IMR-90 (cell line): ENCODE data around the gene ERC2. TPM values are rescaled to one million over a fixed set of nuclear protein-coding genes. Genes with fewer than 3 reads are reported as not detected.

Source experiments
- ATAC-seq: fragments of 200-7000 bp; cut with Tn5 transposase; 2 replicates; pipeline ENCODE4 v1.9.1; 2020; ENCODE audit warnings: low read depth, mild to moderate bottlenecking, moderate library complexity
- BruUV-seq: library from RNA; stranded (reverse); fragments of 400-500 nt; replicated peaks from 2 replicates; lab custom pipeline; 2021; lab: Mats Ljungman, UMichigan
- CTCF ChIA-PET: fragments of 300-600 bp; formaldehyde crosslinking; extraction: SDS; loops from one replicate; lab custom pipeline; 2021; ENCODE audit warnings: antibody characterized with exemption; lab: Yijun Ruan, JAX
- POLR2A ChIA-PET: fragments of 300-600 bp; sonication (Branson Sonifier 250); formaldehyde crosslinking; loops from one replicate; lab custom pipeline; 2022; ENCODE audit warnings: antibody characterized with exemption; ENCODE audit not compliant: unreplicated experiment; lab: Charles Lee
- DNase-seq: peaks from one replicate; pipeline ENCODE4 v3.0.0; 2013
- H2AFZ ChIP-seq: replicated peaks from 2 replicates; pipeline ENCODE3; 2013; ENCODE audit warnings: low read length, mild to moderate bottlenecking; ENCODE audit not compliant: poor library complexity
- H2AK5ac ChIP-seq: 2 replicates; pipeline ENCODE4 v1.6.1; 2013; ENCODE audit warnings: low read depth, low read length, inconsistent platforms
- H2AK9ac ChIP-seq: replicated peaks from 2 replicates; pipeline ENCODE3; 2013; ENCODE audit warnings: mild to moderate bottlenecking, low read depth, low read length, moderate library complexity; ENCODE audit not compliant: poor library complexity
- H2BK120ac ChIP-seq: 2 replicates; pipeline ENCODE4 v1.6.1; 2013; ENCODE audit warnings: low read depth, low read length, inconsistent platforms
- H2BK15ac ChIP-seq: 3 replicates; pipeline ENCODE4 v1.6.1; 2013; ENCODE audit warnings: low read depth, low read length, inconsistent platforms
- H2BK20ac ChIP-seq: 2 replicates; pipeline ENCODE4 v1.6.1; 2013; ENCODE audit warnings: low read depth, mild to moderate bottlenecking, inconsistent platforms, low read length, moderate library complexity
- H2BK5ac ChIP-seq: 2 replicates; pipeline ENCODE4 v1.6.1; 2013; ENCODE audit warnings: mild to moderate bottlenecking, low read depth, low read length, inconsistent platforms; ENCODE audit not compliant: poor library complexity, severe bottlenecking
- H3K14ac ChIP-seq: replicated peaks from 2 replicates; pipeline ENCODE4 v1.6.1; 2013; ENCODE audit warnings: low read depth, low read length, inconsistent platforms
- H3K18ac ChIP-seq: 2 replicates; pipeline ENCODE4 v1.6.1; 2013; ENCODE audit warnings: low read depth, low read length, control low read depth
- H3K23ac ChIP-seq: 2 replicates; pipeline ENCODE4 v1.6.1; 2013; ENCODE audit warnings: low read depth, low read length, inconsistent platforms
- H3K27ac ChIP-seq: 2 replicates; pipeline ENCODE4 v1.5.1; 2013; ENCODE audit warnings: mild to moderate bottlenecking, control low read depth, low read length; ENCODE audit not compliant: insufficient read depth
- H3K27me3 ChIP-seq: 2 replicates; pipeline ENCODE4 v1.6.1; 2013; ENCODE audit warnings: low read length; ENCODE audit not compliant: control insufficient read depth, insufficient read depth
- H3K36me3 ChIP-seq: 2 replicates; pipeline ENCODE4 v1.6.1; 2013; ENCODE audit warnings: low read length, mixed read lengths; ENCODE audit not compliant: control insufficient read depth, insufficient read depth
- H3K4ac ChIP-seq: 2 replicates; pipeline ENCODE4 v1.6.1; 2013; ENCODE audit warnings: low read depth, low read length, inconsistent platforms
- H3K4me1 ChIP-seq: 2 replicates; pipeline ENCODE4 v1.6.1; 2013; ENCODE audit warnings: low read length, mixed read lengths; ENCODE audit not compliant: control insufficient read depth, insufficient read depth
- H3K4me2 ChIP-seq: 2 replicates; pipeline ENCODE4 v1.6.1; 2013; ENCODE audit warnings: low read depth, mild to moderate bottlenecking, control low read depth, low read length, moderate library complexity
- H3K4me3 ChIP-seq: 2 replicates; pipeline ENCODE4 v1.5.1; 2013; ENCODE audit warnings: low read depth, mild to moderate bottlenecking, control low read depth, low read length, moderate library complexity; ENCODE audit not compliant: insufficient read depth
- H3K56ac ChIP-seq: 2 replicates; pipeline ENCODE4 v1.6.1; 2013; ENCODE audit warnings: low read length, inconsistent platforms; ENCODE audit not compliant: insufficient read depth; ENCODE audit errors: extremely low read depth
- H3K79me1 ChIP-seq, 2 experiments: 2 replicates each; pipeline ENCODE4 v1.6.1; 2013; ENCODE audit warnings: low read length in 2 of 2, inconsistent platforms in 1 of 2, low read depth in 1 of 2
- H3K9ac ChIP-seq: 2 replicates; pipeline ENCODE4 v1.6.1; 2013; ENCODE audit warnings: low read depth, low read length, control low read depth
- H3K9me1 ChIP-seq: 2 replicates; pipeline ENCODE4 v1.6.1; 2013; ENCODE audit warnings: low read length, inconsistent platforms; ENCODE audit not compliant: insufficient read depth
- H3K9me3 ChIP-seq: 2 replicates; pipeline ENCODE4 v1.6.1; 2013; ENCODE audit warnings: low read length; ENCODE audit not compliant: control insufficient read depth, insufficient read depth
- H4K20me1 ChIP-seq: 2 replicates; pipeline ENCODE4 v1.6.1; 2013; ENCODE audit warnings: low read length, inconsistent platforms; ENCODE audit not compliant: insufficient read depth
- H4K5ac ChIP-seq: 2 replicates; pipeline ENCODE4 v1.6.1; 2013; ENCODE audit warnings: mild to moderate bottlenecking, low read depth, low read length, control low read depth
- H4K8ac ChIP-seq, 2 experiments: 2 replicates each; pipeline ENCODE4 v1.6.1; 2013; ENCODE audit warnings: low read depth in 2 of 2, low read length in 2 of 2, control low read depth in 1 of 2, inconsistent platforms in 1 of 2
- H4K91ac ChIP-seq: 2 replicates; pipeline ENCODE4 v1.6.1; 2013; ENCODE audit warnings: low read depth, low read length, inconsistent platforms; ENCODE audit not compliant: insufficient read depth
- BHLHE40 ChIP-seq: fragments of 150-350 bp; IDR thresholded peaks from 2 replicates; pipeline ENCODE4 v1.6.1; 2016; ENCODE audit warnings: mild to moderate bottlenecking, low read depth, low read length
- CHD1 ChIP-seq: IDR thresholded peaks from 2 replicates; pipeline ENCODE4 v1.6.1; 2012; ENCODE audit warnings: low read depth, low read length, improper control_type of control experiment
- FOS ChIP-seq: fragments of 150-350 bp; IDR thresholded peaks from 2 replicates; pipeline ENCODE4 v1.6.1; 2016; ENCODE audit warnings: low read depth, low read length
- MAFK ChIP-seq: IDR thresholded peaks from 2 replicates; pipeline ENCODE4 v1.6.1; 2012; ENCODE audit warnings: low read depth, low read length, improper control_type of control experiment
- MXI1 ChIP-seq: IDR thresholded peaks from 2 replicates; pipeline ENCODE4 v1.6.1; 2012; ENCODE audit warnings: low read depth, mild to moderate bottlenecking, low read length, moderate library complexity, borderline replicate concordance
- POLR2A ChIP-seq: IDR thresholded peaks from 2 replicates; pipeline ENCODE4 v1.6.1; 2012; ENCODE audit warnings: mild to moderate bottlenecking, low read depth, low read length
- RAD21 ChIP-seq: IDR thresholded peaks from 2 replicates; pipeline ENCODE4 v1.6.1; 2012; ENCODE audit warnings: low read length, improper control_type of control experiment
- RFX5 ChIP-seq: IDR thresholded peaks from 2 replicates; pipeline ENCODE4 v1.8.0; 2012; ENCODE audit warnings: low read depth, mild to moderate bottlenecking, low read length, moderate library complexity
- SMC3 ChIP-seq: fragments of 150-350 bp; IDR thresholded peaks from 2 replicates; pipeline ENCODE4 v1.6.1; 2016; ENCODE audit warnings: low read depth, mild to moderate bottlenecking, antibody characterized with exemption, low read length, moderate library complexity
- WGBS, 2 experiments: methylation state at CpG; one replicate each; pipeline versions ENCODE4 v1.1.5 to v1.1.7; 2013; ENCODE audit warnings: missing lambda C conversion rate in 2 of 2; ENCODE audit not compliant: insufficient read length in 1 of 2; ENCODE audit errors: extremely low coverage in 2 of 2; 5-methylcytosine and 5-hydroxymethylcytosine counted together
- dilution Hi-C: fragments of 300-500 bp; cut with HindIII; formaldehyde crosslinking; loops from one replicate; pipeline ENCODE4 v1.14.3; 2018; ENCODE audit warnings: low sequenced_read_pairs; ENCODE audit not compliant: unreplicated experiment
- in situ Hi-C: fragments of 300-500 bp; cut with MboI; formaldehyde crosslinking; loops from 3 replicates; pipeline ENCODE4 v1.14.3; 2019; ENCODE audit warnings: low sequenced_read_pairs, inconsistent platforms, mixed read lengths
- intact Hi-C: fragments of 100-400 bp; cut with micrococcal nuclease; formaldehyde crosslinking; loops from 2 replicates; pipeline ENCODE4 v1.10.0; 2022
- polyA plus RNA-seq, 3 experiments: library from polyadenylated mRNA; depleted of rRNA; stranded (reverse); fragments of >200 nt; gene quantifications; 2 replicates each; pipeline ENCODE4 v1.2.3, GENCODE V29; 2012; ENCODE audit warnings: low replicate concordance in 1 of 3
- total RNA-seq: library from RNA; depleted of rRNA; stranded (reverse); fragments of >200 nt; gene quantifications from 2 replicates; pipeline ENCODE4 v1.2.3, GENCODE V29; 2012
- TF ChIP-seq, protein P1 (sequence below): fragments of 150-350 bp; IDR thresholded peaks from 2 replicates; pipeline ENCODE4 v1.6.1; 2016; ENCODE audit warnings: low read depth, mild to moderate bottlenecking, low read length, moderate library complexity, borderline replicate concordance

ERC2 gene
- total and polyA plus RNA-seq, 2 of the 4 experiments (the other 2 are of a cell fraction) = 0.17 to 0.18 TPM

- Histone ChIP-seq H3K56ac (0 out of 2 replicates have a peak overlapping the region, but pooled peaks have one; percentile 50), H2BK15ac (peak overlapping the region; percentile 78; the same call in 2 of the 3 replicates), H3K9me3 (no peaks in the 10 kb centered on the region), H3K4ac (peak overlapping the region; percentile 82), H3K9me1 (peaks cover 12% of the 10 kb centered on the region), H2AFZ (peak overlapping the region; percentile 45), H2AK5ac (peak overlapping the region; percentile 83), H4K8ac (peak overlapping the region; percentile 7 to 20; a peak in 3 of 4 replicates), H4K20me1 (peaks cover 5% of the 10 kb centered on the region; the same call in 1 of the 2 replicates), H3K4me2 (peak overlapping the region; percentile 10; the same call in 1 of the 2 replicates), H3K4me1 (peaks cover 16% of the 10 kb centered on the region), H2BK5ac (peak overlapping the region; percentile 63), H3K4me3 (no peak overlapping the region), H3K79me1 (no peaks in the 10 kb centered on the region), H4K91ac (peak overlapping the region; percentile 74), H3K27ac (peak overlapping the region; percentile 72), H2BK120ac (peak overlapping the region; percentile 88), H2BK20ac (peak overlapping the region; percentile 89), H3K9ac (peak overlapping the region; percentile 39; the same call in 1 of the 2 replicates), H3K27me3 (no peaks in the 10 kb centered on the region), H3K36me3 (no peaks in the 10 kb centered on the region), H3K18ac (peak overlapping the region; percentile 66), H4K5ac (peak overlapping the region; percentile 21; the same call in 1 of the 2 replicates), H3K23ac (peak overlapping the region; percentile 38; the same call in 1 of the 2 replicates), H3K14ac (peak overlapping the region; percentile 82), H2AK9ac (peak overlapping the region; percentile 86)
- 63% methylated on average over 4 of the region's 11 CpGs; no CpG with 5 or more reads in 1 of the 2 experiments for WGBS, 2 experiments
- no peak for DNase-seq
- in situ Hi-C loops = no loop called here
- TF ChIP-seq POLR2A (no peak), RFX5 (no peak), SMC3 (no peak), RAD21 (no peak), MAFK (no peak), BHLHE40 (no peak), FOS (no peak), MXI1 (no peak), CHD1 (no peak)
- TF ChIP-seq, protein P1, sequence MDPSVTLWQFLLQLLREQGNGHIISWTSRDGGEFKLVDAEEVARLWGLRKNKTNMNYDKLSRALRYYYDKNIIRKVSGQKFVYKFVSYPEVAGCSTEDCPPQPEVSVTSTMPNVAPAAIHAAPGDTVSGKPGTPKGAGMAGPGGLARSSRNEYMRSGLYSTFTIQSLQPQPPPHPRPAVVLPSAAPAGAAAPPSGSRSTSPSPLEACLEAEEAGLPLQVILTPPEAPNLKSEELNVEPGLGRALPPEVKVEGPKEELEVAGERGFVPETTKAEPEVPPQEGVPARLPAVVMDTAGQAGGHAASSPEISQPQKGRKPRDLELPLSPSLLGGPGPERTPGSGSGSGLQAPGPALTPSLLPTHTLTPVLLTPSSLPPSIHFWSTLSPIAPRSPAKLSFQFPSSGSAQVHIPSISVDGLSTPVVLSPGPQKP = no peak
- intact Hi-C loops = no loop called here
- POLR2A ChIA-PET = no interaction called here
- dilution Hi-C loops = no loop called here
- ATAC-seq = peak; percentile 7
- CTCF ChIA-PET = interaction anchor here (1.6 kb wide), 1 partner anchor 26 kb away, joined by 5 read pairs; the partner anchor contains the start of gene WNT5A
- no TSS peak for BruUV-seq
Observed at GRCh38 chr3:55512571-55513343, 955.5 kb downstream of the ERC2 start.
